ENCODE measurements around the gene PSMD1.
A peak's percentile ranks its signal among the peaks of the same experiment; 100 is the strongest.
"Not testable (repeated sequence)": the region's sequence is repeated elsewhere in the genome, so short reads cannot be mapped to it uniquely, and the experiment has no call there.

Gene PSMD1

DNA sequence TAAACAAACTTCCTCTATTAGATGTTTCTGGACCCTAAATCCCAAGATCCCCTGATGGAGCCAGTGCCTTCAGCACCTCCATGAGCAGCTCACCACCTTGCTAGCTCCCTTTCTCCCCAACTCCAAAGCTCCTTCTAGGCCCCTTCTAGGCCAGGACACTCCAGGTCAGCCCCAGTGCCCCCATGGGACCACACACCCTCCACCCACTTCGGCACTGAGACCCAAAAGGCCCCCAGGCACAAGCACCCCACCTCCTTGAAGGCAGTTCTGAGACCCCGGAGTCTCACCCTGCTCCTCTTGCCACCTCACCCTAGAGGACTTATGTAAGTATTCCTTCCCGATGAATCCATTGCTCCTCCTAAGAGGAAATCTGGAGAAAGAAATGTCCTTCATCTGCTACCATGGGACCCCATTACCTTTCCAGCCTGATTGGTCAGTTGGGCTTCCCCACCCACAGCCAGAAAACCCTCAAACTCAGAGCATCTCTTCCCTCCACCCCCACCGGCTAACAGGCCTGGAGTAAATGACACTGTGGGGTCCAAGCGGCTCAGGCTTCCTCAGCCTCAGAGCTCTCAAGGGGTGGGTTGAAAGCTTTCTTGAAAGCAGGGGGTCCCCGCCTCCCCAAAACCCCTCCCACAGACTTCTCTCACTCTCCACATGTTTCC, 132.0 kb downstream of the PSMD1 start:
- DNase-seq = no peak

DNA sequence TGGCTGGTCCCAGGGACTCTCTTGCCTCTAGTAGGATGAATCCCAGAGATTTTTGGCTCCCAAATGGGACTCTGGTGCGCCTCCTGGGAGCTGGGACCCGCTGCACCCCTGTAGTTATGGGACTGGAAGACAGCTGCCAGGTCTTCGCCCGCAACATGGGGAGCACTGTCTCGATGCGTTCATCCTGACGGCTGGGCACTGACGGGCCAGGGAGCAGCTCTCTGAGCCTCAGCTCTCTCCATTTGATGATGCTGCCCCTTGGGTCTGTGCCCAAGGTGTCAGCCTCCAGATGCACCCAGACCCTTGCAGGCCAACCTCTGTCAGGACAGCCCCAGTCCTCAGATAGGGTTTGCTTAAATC, 132.5 kb downstream of the PSMD1 start:
- DNase-seq = no peak

- DNase-seq = no peak
Measured at GRCh38 chr2:231189571-231190495, 133.2 kb downstream of the PSMD1 start.

DNA sequence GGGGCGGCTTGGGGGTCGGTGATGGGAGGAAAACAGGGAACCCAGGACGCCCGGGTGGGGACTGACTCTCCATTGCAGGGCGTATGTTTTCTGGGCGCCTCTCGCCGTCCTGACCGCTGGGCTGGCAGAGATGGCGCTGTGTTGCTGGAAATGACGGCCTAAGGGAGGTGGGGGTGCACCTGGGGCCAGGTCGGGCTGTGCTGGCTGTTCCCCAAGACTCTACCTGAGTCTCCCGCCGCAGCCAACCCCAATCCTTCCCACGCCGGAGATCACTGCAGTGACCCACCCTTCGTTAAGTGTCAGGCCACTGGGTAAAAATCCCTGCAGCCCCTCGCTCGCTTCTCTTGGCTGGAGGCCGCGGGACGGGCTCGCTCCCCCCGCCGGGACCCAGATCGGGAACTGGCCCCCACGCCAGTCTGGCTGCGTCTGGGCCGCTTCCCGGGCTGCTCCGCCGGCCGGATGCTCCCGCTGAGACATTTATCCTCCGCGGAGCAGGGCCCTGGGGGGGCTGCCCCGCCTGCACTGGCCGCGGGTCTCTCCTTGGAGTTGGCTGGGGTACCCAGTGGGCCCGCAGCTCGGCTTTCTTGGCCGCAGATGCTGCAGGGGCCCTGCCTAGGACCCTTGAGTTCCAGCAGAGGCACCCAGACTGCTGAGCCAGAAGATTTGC, 134.0 kb downstream of the PSMD1 start:
- peak; percentile 39 for DNase-seq

- DNase-seq = peak; percentile 83
Measured at GRCh38 chr2:231191896-231192872, 135.5 kb downstream of the PSMD1 start.

DNA sequence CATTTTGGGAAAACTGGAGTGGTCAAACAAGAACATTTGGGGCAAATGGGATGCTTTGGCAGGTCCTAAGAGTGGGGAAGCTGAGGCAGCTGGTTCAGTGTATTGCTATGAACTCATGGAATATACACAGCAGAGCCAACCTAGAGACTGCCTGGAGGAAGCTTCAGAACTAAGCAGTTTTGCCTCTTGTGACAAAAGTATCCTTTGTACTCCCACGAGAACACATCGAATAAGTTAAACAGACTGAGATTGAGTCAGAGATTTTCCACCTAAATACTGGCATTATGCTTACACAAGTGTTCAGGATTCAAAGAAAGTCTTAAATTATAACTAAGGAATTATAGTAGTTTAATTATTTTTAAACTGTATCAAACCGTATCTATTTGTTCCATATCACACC, 136.5 kb downstream of the PSMD1 start:
- no peak for DNase-seq

- DNase-seq = no peak
Measured at GRCh38 chr2:231196592-231196991, 139.9 kb downstream of the PSMD1 start.

DNA sequence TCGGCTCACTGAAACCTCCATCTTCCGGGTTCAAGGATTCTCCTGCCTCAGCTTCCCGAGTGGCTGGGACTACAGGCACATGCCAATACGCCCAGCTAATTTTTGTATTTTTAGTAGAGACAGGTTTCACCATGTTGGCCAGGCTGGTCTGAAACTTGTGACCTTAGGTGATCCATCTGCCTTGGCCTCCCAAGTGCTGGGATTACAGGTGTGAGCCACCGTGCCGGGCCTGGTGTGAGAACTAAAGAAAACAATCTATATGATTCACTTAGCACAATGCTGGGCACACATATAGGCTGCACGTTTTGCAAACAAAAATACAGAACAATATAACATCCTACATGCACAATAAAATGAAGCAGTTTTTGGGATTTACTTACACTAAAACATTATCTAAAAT, 140.5 kb downstream of the PSMD1 start:
- not testable (repeated sequence) for DNase-seq

- DNase-seq = no peak
Measured at GRCh38 chr2:231197706-231198290, 141.1 kb downstream of the PSMD1 start.

DNA sequence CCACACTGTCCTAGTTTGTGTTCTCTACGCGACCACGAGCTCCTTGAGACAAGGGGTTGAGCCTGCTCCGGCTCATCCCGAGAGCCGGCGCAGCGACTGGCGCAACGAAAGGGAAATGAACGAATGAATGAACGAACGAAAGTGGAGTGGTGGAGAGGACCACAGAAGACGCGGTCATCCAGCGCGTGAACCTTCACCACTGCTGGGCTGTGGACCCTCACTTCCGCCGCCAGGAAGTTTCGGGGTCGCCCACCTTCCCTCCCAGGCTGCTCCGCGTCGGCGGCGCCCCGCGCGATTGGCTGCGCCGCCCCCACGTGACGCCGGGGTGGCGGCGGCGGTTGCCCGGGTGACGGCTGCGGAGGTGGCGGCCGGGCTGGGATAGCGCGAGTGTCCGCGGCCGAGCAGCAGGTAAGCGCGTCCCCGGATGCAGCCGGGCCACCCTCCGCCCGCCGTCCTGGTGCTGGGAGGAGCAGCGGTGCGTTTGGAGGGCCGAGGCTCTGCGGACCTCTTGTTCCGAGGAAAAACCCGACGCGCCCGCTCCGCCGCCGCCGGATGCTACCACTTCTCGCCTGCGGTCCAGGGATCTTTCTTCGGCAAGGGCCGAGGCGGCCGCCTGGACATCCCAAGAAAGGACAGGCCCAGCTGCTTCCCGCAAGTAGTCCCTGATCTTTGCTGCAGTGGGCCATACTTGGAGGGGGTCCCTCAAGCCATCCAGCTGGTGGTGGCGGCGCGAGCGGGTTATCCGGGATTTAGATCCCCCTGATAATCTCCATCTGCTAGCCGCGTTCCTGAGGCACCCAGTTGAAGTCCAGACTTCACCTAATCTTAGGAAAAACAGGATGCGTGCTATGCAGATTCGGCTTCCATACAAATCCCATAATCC, 141.9 kb downstream of the PSMD1 start, which contains the start of gene ARMC9:
Gene ARMC9 (plus strand): TSS at position 341 of the 883 bp plus-strand sequence. CDS start 7,608 bp downstream, outside the sequence.
- DNase-seq = peak; percentile 69

GRCh38 chr2:231199219-231199618, 142.6 kb downstream of the PSMD1 start:
- peak; percentile 63 for DNase-seq

DNA sequence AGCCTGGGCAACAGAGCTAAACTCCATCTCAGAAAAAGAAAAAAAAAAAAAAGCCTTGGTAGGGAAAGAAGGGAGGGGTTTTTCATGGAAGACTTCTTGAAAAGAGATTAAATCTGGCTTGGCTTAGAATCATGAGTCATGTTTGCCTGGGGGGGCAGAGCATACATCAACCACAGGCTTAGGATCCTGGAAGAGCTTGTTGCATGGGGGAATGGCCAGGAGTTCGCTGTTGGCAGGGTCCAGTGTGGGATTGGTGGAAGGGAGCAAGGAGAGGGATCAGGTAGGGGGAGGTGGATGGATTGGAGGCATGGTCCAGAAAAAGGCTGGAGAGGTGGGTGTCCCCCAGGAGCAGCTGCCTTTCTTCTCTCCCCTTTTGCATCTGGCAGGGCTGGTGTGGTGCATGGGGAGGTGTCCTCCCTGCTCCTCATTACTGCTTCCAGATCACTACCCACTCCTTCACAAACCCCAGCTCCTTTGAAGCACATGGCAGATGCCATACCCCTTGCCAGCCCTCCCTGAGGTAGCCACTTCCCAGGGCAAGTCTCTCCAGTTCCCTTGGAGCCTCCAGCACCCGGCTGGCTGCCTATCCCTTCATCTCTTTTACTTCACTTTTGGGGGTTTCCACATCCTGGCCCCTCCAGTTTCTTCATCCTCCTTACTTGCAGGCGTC, 144.3 kb downstream of the PSMD1 start:
- DNase-seq = peak; percentile 70

GRCh38 chr2:231201475-231201814, 144.8 kb downstream of the PSMD1 start:
- no peak for DNase-seq

DNA sequence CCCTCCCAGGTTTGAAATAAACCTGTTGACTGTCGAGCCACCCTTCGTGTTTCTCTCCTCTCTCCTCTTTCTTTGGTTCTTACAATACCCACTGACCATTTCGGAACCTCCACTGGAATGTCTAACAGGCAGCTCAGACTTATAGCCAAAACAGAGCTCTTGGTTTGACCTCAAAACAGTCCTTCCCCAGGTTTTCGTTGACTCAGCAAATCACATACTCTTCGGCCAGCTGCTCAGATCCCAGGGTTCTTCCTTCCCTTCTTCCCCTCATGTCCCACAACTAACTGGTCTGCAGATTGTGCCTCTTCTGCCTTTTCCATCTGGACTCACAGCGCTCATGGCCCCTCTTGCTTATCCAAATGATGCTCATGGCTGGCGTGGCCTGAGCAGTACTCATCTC, 146.4 kb downstream of the PSMD1 start:
- DNase-seq = no peak

DNA sequence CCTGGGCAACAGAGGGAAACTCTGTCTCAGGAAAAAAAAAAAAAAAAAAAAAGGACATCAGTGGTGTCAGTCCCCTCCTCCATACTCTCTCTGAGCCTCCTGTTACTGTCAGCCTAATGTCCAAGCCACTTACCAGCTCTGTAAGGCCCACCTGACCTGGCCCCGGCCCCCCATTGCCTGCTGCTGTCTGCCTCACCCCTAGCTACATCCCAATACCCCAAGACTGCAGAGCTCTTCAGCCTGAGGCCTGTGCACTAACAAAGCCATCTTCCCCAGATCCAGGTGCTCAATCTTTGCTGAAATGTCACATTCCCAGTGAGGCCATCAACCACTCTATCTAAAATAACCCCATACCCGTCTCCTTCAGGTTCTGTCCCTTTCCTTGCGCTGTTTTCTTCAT, 147.5 kb downstream of the PSMD1 start:
- DNase-seq = no peak

GRCh38 chr2:231204581-231204980, 147.9 kb downstream of the PSMD1 start:
- no peak for DNase-seq

DNA sequence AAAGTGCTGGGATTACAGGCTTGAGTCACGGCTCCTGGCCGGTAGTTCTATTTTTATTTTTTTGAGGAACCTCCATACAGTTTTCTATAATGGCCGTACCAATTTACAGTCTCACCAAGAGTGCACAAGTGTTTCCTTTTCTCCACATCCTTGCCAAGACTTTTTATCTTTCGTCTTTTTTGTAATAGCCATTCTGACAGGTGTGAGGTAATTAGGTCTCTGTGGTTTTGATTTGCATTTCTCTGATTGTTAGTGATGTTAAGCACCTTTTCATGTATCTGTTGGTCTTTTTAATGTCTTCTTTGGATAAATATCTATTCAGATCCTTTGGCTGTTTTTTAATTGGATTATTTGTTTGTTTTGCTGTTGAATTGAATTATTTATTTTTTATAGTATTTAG, 151.1 kb downstream of the PSMD1 start:
- DNase-seq = no peak

DNA sequence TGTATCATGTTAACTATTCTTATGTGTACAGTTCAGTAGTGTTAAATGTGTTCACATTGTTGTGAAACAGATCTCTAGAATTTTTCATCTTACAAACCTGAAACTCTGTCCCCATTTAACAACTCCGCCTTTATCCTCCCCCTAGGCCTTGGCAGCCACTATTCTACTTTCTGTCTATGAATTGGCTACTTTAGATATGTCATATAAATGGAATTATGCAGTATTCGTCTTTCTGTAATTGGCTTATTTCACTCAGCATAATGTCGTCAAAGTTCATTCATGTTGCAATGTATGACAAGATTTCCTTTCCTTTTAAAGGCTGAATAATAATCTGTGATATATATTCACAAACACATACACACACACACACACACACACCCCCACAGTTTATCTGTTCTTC, 154.1 kb downstream of the PSMD1 start:
- DNase-seq = no peak

- DNase-seq = peak; percentile 9
Measured at GRCh38 chr2:231211486-231211885, 154.8 kb downstream of the PSMD1 start.

GRCh38 chr2:231212329-231212845, 155.7 kb downstream of the PSMD1 start:
- peak; percentile 53 for DNase-seq
